AG09319 (cell line): ENCODE results near the gene TMEM237.

Experiments used
- DNase-seq: peaks from one replicate; pipeline ENCODE4 v3.0.0-alpha.2; 2010; ENCODE audit warnings: low read depth; ENCODE audit errors: extremely low read depth
- CTCF ChIP-seq: IDR thresholded peaks from 2 replicates; pipeline ENCODE4 v1.5.1; 2011; ENCODE audit warnings: low read depth, mild to moderate bottlenecking, inconsistent platforms, low read length, moderate library complexity

The TMEM237 gene

GRCh38 chr2:201642086-201642578, 1.2 kb downstream of the TMEM237 start:
- no peak for DNase-seq
- no peak for TF ChIP-seq CTCF

GRCh38 chr2:201639205-201639604, 4.1 kb downstream of the TMEM237 start:
- DNase-seq, result no peak
- TF ChIP-seq CTCF, result no peak

GRCh38 chr2:201638326-201638725, 5.0 kb downstream of the TMEM237 start:
- TF ChIP-seq CTCF, result no peak
- no peak for DNase-seq

- TF ChIP-seq CTCF, result no peak
- DNase-seq, result no peak
These were observed 9.5 kb downstream of the TMEM237 start for GRCh38 chr2:201633661-201634249.

GRCh38 chr2:201631041-201631440, 12.3 kb downstream of the TMEM237 start:
- DNase-seq, result no peak
- no peak for TF ChIP-seq CTCF

GRCh38 chr2:201630577-201630976, 12.7 kb downstream of the TMEM237 start:
- DNase-seq, result no peak
- TF ChIP-seq CTCF, result no peak

GRCh38 chr2:201628545-201628944, 14.8 kb downstream of the TMEM237 start:
- DNase-seq, result no peak
- TF ChIP-seq CTCF, result no peak
